ENCODE measurements around the gene TBC1D22A.
"Not testable (repeated sequence)": the region's sequence is repeated elsewhere in the genome, so short reads cannot be mapped to it uniquely, and the experiment has no call there.

Gene TBC1D22A

GRCh38 chr22:46815132-46815531 is 52.7 kb downstream of the TBC1D22A start:
- DNase-seq, result no peak

- DNase-seq, result no peak
Measured at GRCh38 chr22:46815559-46815895, 53.1 kb downstream of the TBC1D22A start.

- peak; percentile 75 for DNase-seq
Measured at GRCh38 chr22:46815896-46816731, 53.7 kb downstream of the TBC1D22A start.

- not testable (repeated sequence) for DNase-seq
Measured at GRCh38 chr22:46817390-46817789, 54.9 kb downstream of the TBC1D22A start.

- DNase-seq, result no peak
Measured at GRCh38 chr22:46823248-46823647, 60.8 kb downstream of the TBC1D22A start.

- no peak for DNase-seq
Measured at GRCh38 chr22:46823654-46824053, 61.2 kb downstream of the TBC1D22A start.

GRCh38 chr22:46824344-46824909 is 62.0 kb downstream of the TBC1D22A start:
- DNase-seq, result no peak

GRCh38 chr22:46824980-46825544 is 62.6 kb downstream of the TBC1D22A start:
- no peak for DNase-seq

GRCh38 chr22:46826438-46827135 is 64.1 kb downstream of the TBC1D22A start:
- DNase-seq, result no peak

- no peak for DNase-seq
Measured at GRCh38 chr22:46827136-46827780, 64.8 kb downstream of the TBC1D22A start.

- DNase-seq, result no peak
Measured at GRCh38 chr22:46827781-46828180, 65.3 kb downstream of the TBC1D22A start.

- no peak for DNase-seq
Measured at GRCh38 chr22:46828323-46828900, 66.0 kb downstream of the TBC1D22A start.

- DNase-seq, result no peak
Measured at GRCh38 chr22:46829117-46829891, 66.9 kb downstream of the TBC1D22A start.

GRCh38 chr22:46829941-46830715 is 67.7 kb downstream of the TBC1D22A start:
- peak; percentile 84 for DNase-seq

GRCh38 chr22:46830841-46831240 is 68.4 kb downstream of the TBC1D22A start:
- peak; percentile 61 for DNase-seq

GRCh38 chr22:46833228-46833627 is 70.8 kb downstream of the TBC1D22A start:
- DNase-seq, result peak; percentile 22

- DNase-seq, result peak; percentile 85
Measured at GRCh38 chr22:46834021-46834737, 71.7 kb downstream of the TBC1D22A start.

- no peak for DNase-seq
Measured at GRCh38 chr22:46835288-46835687, 72.8 kb downstream of the TBC1D22A start.

GRCh38 chr22:46835693-46836092 is 73.2 kb downstream of the TBC1D22A start:
- DNase-seq, result no peak

GRCh38 chr22:46841522-46841921 is 79.1 kb downstream of the TBC1D22A start:
- DNase-seq, result no peak

Measured in inflammatory macrophage treated with lipopolysaccharide for 4 hours (primary cell).